ENCODE results near the gene E2F2. TPM values are rescaled to one million over a fixed set of nuclear protein-coding genes. Genes with fewer than 3 reads are reported as not detected.
A peak's percentile ranks its signal among the peaks of the same experiment; 100 is the strongest.

The E2F2 gene
- total RNA-seq, 6 donors from 2014 or later = 0.69 to 1.9 (median 1.1) TPM

GRCh38 chr1:23472351-23473036 is 58.5 kb downstream of the E2F2 start:
- DNase-seq = no peak
- peaks cover 5 to 14% (median 6%) of the 10 kb centered on the region in 4 donors for H3K4me1 ChIP-seq
- 92 to 93% methylated on average over 5 of the region's 5 CpGs for WGBS, 2 donors
- ATAC-seq (ENCODE audit: low FRiP score in 2 of 2) = no peak
- no peak overlapping the region for H3K4me3 ChIP-seq
- TF ChIP-seq EP300 (IDR thresholded peaks at IDR 0.05) (no peak), POLR2A (IDR thresholded peaks at IDR 0.05) (no peak), POLR2AphosphoS5 (IDR thresholded peaks at IDR 0.05) (no peak)
- TF ChIP-seq, protein P1, sequence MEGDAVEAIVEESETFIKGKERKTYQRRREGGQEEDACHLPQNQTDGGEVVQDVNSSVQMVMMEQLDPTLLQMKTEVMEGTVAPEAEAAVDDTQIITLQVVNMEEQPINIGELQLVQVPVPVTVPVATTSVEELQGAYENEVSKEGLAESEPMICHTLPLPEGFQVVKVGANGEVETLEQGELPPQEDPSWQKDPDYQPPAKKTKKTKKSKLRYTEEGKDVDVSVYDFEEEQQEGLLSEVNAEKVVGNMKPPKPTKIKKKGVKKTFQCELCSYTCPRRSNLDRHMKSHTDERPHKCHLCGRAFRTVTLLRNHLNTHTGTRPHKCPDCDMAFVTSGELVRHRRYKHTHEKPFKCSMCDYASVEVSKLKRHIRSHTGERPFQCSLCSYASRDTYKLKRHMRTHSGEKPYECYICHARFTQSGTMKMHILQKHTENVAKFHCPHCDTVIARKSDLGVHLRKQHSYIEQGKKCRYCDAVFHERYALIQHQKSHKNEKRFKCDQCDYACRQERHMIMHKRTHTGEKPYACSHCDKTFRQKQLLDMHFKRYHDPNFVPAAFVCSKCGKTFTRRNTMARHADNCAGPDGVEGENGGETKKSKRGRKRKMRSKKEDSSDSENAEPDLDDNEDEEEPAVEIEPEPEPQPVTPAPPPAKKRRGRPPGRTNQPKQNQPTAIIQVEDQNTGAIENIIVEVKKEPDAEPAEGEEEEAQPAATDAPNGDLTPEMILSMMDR (IDR thresholded peaks at IDR 0.05) = no peak
- no peaks in the 10 kb centered on the region for H3K27me3 ChIP-seq
- no peak overlapping the region for H3K27ac ChIP-seq
- H3K9me3 ChIP-seq = no peaks in the 10 kb centered on the region
- H3K36me3 ChIP-seq = no peaks in the 10 kb centered on the region

DNA sequence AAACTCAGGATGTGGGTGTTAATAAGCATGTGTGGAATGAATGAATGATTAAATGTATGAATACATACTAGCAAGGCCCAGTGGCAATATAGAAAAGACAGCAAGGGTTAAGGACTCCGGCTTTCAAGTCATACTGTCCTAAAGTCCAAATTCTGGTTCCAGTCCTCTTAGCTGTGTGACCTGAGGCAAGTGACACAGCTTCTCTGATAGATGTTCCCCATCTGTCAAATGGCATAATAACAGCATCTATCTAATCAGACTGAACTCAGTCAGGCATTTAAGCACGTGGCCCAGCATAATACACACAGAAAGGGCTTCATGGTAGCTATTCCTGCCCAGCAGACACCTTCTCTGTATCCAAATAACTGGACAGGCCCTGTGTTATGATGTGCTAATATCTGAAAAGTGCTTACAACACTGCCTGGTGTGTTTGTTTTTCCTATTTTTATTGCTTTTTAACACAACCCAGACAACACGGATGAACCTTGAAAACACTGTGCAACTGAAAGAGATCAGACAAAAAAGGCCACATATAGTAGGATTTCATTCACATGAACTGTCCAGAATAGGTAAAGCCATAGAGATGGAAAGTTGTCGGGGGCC is 59.5 kb downstream of the E2F2 start:
- no peak for DNase-seq
- no peaks in the 10 kb centered on the region for H3K9me3 ChIP-seq
- no peak for ATAC-seq (ENCODE audit: low FRiP score in 2 of 2)
- H3K27ac ChIP-seq = no peak overlapping the region
- 78 to 87% methylated on average over 4 of the region's 4 CpGs for WGBS, 2 donors
- no peak overlapping the region for H3K4me3 ChIP-seq
- H3K27me3 ChIP-seq = no peaks in the 10 kb centered on the region
- H3K4me1 ChIP-seq = peaks cover 5 to 14% (median 6%) of the 10 kb centered on the region in 4 donors
- TF ChIP-seq POLR2A (IDR thresholded peaks at IDR 0.05) = no peak
- no peak for TF ChIP-seq POLR2AphosphoS5 (IDR thresholded peaks at IDR 0.05)
- no peak for TF ChIP-seq EP300 (IDR thresholded peaks at IDR 0.05)
- TF ChIP-seq, protein P1 (IDR thresholded peaks at IDR 0.05) = no peak
- no peaks in the 10 kb centered on the region for H3K36me3 ChIP-seq

GRCh38 chr1:23470282-23471070 is 60.6 kb downstream of the E2F2 start:
- no peak overlapping the region for H3K27ac ChIP-seq

GRCh38 chr1:23469372-23469982 is 61.6 kb downstream of the E2F2 start:
- H3K27ac ChIP-seq = no peak overlapping the region
- WGBS, 2 donors = 56 to 63% methylated on average over 4 to 5 of the region's 5 CpGs
- TF ChIP-seq EP300 (IDR thresholded peaks at IDR 0.05) (no peak), POLR2A (IDR thresholded peaks at IDR 0.05) (no peak), POLR2AphosphoS5 (IDR thresholded peaks at IDR 0.05) (no peak)
- TF ChIP-seq, protein P1 (IDR thresholded peaks at IDR 0.05) = no peak

More at GRCh38 chr1:23470282-23471070, 60.6 kb downstream of the E2F2 start:
- H3K36me3 ChIP-seq = no peaks in the 10 kb centered on the region
- no peaks in the 10 kb centered on the region for H3K9me3 ChIP-seq
- peak in 1 of 2 donors; percentile 47 for DNase-seq
- ATAC-seq (ENCODE audit: low FRiP score in 2 of 2) = peak; percentile 34 to 88
- peaks cover 4 to 14% (median 5%) of the 10 kb centered on the region in 4 donors for H3K4me1 ChIP-seq
- H3K27me3 ChIP-seq = no peaks in the 10 kb centered on the region
- TF ChIP-seq POLR2A (IDR thresholded peaks at IDR 0.05) (no peak), POLR2AphosphoS5 (IDR thresholded peaks at IDR 0.05) (no peak), EP300 (IDR thresholded peaks at IDR 0.05) (no peak)
- TF ChIP-seq, protein P1 (IDR thresholded peaks at IDR 0.05) = no peak
- H3K4me3 ChIP-seq = no peak overlapping the region
- 62 to 71% methylated on average over 10 to 12 of the region's 12 CpGs for WGBS, 2 donors

More at GRCh38 chr1:23469372-23469982, 61.6 kb downstream of the E2F2 start:
- ATAC-seq (ENCODE audit: low FRiP score in 2 of 2) (no peak), DNase-seq (no peak)
- H3K9me3 ChIP-seq = no peaks in the 10 kb centered on the region
- peaks cover 0 to 9% (median 5%) of the 10 kb centered on the region in 4 donors for H3K4me1 ChIP-seq
- no peaks in the 10 kb centered on the region for H3K36me3 ChIP-seq
- H3K4me3 ChIP-seq = no peak overlapping the region
- H3K27me3 ChIP-seq = no peaks in the 10 kb centered on the region
